ENCODE results near the gene RPS6KA1. TPM values are rescaled to one million over a fixed set of nuclear protein-coding genes. Genes with fewer than 3 reads are reported as not detected.

Gene RPS6KA1
- total and polyA plus RNA-seq, 3 donors from 2014 or later, result 14.9 to 24.2 (median 15.6) TPM

- Histone ChIP-seq H3K4me1 (peaks cover 14% of the 10 kb centered on the region), H3K36me3 (ENCODE audit: low read depth, missing control alignments) (no peaks in the 10 kb centered on the region), H3K27me3 (no peaks in the 10 kb centered on the region), H3K27ac (peak overlapping the region in 1 of 2 donors; percentile 14), H3K4me3 (no peak overlapping the region), H3K9me3 (no peaks in the 10 kb centered on the region)
- TF ChIP-seq, protein P1, sequence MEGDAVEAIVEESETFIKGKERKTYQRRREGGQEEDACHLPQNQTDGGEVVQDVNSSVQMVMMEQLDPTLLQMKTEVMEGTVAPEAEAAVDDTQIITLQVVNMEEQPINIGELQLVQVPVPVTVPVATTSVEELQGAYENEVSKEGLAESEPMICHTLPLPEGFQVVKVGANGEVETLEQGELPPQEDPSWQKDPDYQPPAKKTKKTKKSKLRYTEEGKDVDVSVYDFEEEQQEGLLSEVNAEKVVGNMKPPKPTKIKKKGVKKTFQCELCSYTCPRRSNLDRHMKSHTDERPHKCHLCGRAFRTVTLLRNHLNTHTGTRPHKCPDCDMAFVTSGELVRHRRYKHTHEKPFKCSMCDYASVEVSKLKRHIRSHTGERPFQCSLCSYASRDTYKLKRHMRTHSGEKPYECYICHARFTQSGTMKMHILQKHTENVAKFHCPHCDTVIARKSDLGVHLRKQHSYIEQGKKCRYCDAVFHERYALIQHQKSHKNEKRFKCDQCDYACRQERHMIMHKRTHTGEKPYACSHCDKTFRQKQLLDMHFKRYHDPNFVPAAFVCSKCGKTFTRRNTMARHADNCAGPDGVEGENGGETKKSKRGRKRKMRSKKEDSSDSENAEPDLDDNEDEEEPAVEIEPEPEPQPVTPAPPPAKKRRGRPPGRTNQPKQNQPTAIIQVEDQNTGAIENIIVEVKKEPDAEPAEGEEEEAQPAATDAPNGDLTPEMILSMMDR (IDR thresholded peaks at IDR 0.05), result no peak
- TF ChIP-seq POLR2A (IDR thresholded peaks at IDR 0.05), result no peak
- intact Hi-C loops (cut with DNase I; ENCODE audit: low total_unique reads), result no loop called here
- WGBS, 2 donors, result 49 to 62% methylated on average over 6 of the region's 6 CpGs
- DNase-seq, result no peak
Observed at GRCh38 chr1:26539722-26540121, 10.2 kb downstream of the RPS6KA1 start.

GRCh38 chr1:26540351-26540750 is 10.8 kb downstream of the RPS6KA1 start:
- 89 to 94% methylated on average over 3 of the region's 3 CpGs for WGBS, 2 donors
- Histone ChIP-seq H3K9me3 (no peaks in the 10 kb centered on the region), H3K36me3 (ENCODE audit: low read depth, missing control alignments) (no peaks in the 10 kb centered on the region), H3K27me3 (no peaks in the 10 kb centered on the region), H3K27ac (peak overlapping the region in 1 of 2 donors; percentile 14), H3K4me3 (no peak overlapping the region), H3K4me1 (peaks cover 14% of the 10 kb centered on the region)
- intact Hi-C loops (cut with DNase I; ENCODE audit: low total_unique reads), result no loop called here
- DNase-seq, result no peak
- TF ChIP-seq, protein P1 (IDR thresholded peaks at IDR 0.05), result no peak
- no peak for TF ChIP-seq POLR2A (IDR thresholded peaks at IDR 0.05)

DNA sequence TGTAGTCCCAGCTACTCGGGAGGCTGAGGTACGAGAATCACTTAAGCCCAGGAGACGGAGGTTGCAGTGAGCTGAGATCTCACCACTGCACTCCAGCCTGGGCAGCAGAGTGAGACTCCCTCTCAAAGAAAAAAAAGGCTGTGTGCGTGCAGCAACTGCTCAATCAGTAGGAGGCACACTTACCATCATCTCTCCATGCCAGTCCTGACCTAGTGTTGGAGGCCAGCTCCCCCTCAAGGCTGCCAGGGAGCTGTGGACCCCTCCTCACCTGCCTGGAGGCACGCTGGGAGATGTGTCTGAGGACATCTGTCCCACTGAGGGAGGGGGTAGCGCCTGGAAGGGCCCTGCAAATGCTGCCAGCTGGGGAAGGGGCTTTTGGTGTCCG is 11.9 kb downstream of the RPS6KA1 start:
- DNase-seq, result no peak
- Histone ChIP-seq H3K27ac (peak overlapping the region in 1 of 2 donors; percentile 48), H3K4me1 (peaks cover 14% of the 10 kb centered on the region), H3K4me3 (no peak overlapping the region), H3K36me3 (ENCODE audit: low read depth, missing control alignments) (no peaks in the 10 kb centered on the region), H3K27me3 (no peaks in the 10 kb centered on the region), H3K9me3 (no peaks in the 10 kb centered on the region)
- 90 to 93% methylated on average over 6 of the region's 7 CpGs for WGBS, 2 donors
- TF ChIP-seq, protein P1 (IDR thresholded peaks at IDR 0.05), result no peak
- TF ChIP-seq POLR2A (IDR thresholded peaks at IDR 0.05), result no peak
- intact Hi-C loops (cut with DNase I; ENCODE audit: low total_unique reads), result no loop called here

GRCh38 chr1:26541816-26542711 is 12.5 kb downstream of the RPS6KA1 start:
- Histone ChIP-seq H3K4me1 (peaks cover 14% of the 10 kb centered on the region), H3K36me3 (ENCODE audit: low read depth, missing control alignments) (no peaks in the 10 kb centered on the region), H3K4me3 (no peak overlapping the region), H3K9me3 (no peaks in the 10 kb centered on the region), H3K27ac (peak overlapping the region in 1 of 2 donors; percentile 48), H3K27me3 (no peaks in the 10 kb centered on the region)
- DNase-seq, result peak; percentile 73
- intact Hi-C loops (cut with DNase I; ENCODE audit: low total_unique reads), result no loop called here
- TF ChIP-seq, protein P1 (IDR thresholded peaks at IDR 0.05), result peak in 1 of 3 experiments; percentile 9
- TF ChIP-seq POLR2A (IDR thresholded peaks at IDR 0.05), result no peak
- WGBS, 2 donors, result 51 to 59% methylated on average over 14 to 18 of the region's 18 CpGs

Data from testis (tissue), 3 donors.